Activated T-helper 1 cell treated with anti-CD3 and anti-CD28 coated beads, Interleukin-12 subunit alpha, Interleukin-12 subunit beta, Interleukin-2, Interleukin-4 antibody, amounts not matched to agents 30 ng/mL and 10 ng/mL and 1 ng/mL, durations not matched to agents 14 hours and 24 hours and 36 hours (primary cell): ENCODE results near the gene EFCAB14. TPM values are rescaled to one million over a fixed set of nuclear protein-coding genes. Genes with fewer than 3 reads are reported as not detected.
"Not testable (repeated sequence)": the region's sequence is repeated elsewhere in the genome, so short reads cannot be mapped to it uniquely, and the experiment has no call there.

Experiments
- DNase-seq: peaks from one replicate; pipeline ENCODE4 v3.0.0; 2021; ENCODE audit warnings: low spot score
- H3K27ac Mint-ChIP-seq: one replicate; pipeline ENCODE4 v1.8.0; 2021; ENCODE audit warnings: mild to moderate bottlenecking, mixed read lengths
- H3K27me3 Mint-ChIP-seq: one replicate; pipeline ENCODE4 v1.8.0; 2022; ENCODE audit warnings: mild to moderate bottlenecking, moderate library complexity, mixed read lengths; ENCODE audit not compliant: insufficient read depth
- H3K36me3 Mint-ChIP-seq: one replicate; pipeline ENCODE4 v1.8.0; 2021; ENCODE audit warnings: low read depth, mixed read lengths
- H3K4me1 Mint-ChIP-seq: one replicate; pipeline ENCODE4 v1.8.0; 2021; ENCODE audit warnings: low read depth, mixed read lengths
- H3K4me3 Mint-ChIP-seq: one replicate; pipeline ENCODE4 v1.8.0; 2021; ENCODE audit warnings: mild to moderate bottlenecking, moderate library complexity, mixed read lengths
- H3K9me3 Mint-ChIP-seq: one replicate; pipeline ENCODE4 v1.8.0; 2021; ENCODE audit warnings: mixed read lengths
- intact Hi-C: fragments of 100-400 bp; cut with micrococcal nuclease; formaldehyde crosslinking; loops from one replicate; pipeline ENCODE4 v1.15.1; 2024
- total RNA-seq: library from RNA; stranded (reverse); gene quantifications from 2 replicates; pipeline ENCODE4 v1.2.3, GENCODE V29; 2022

The EFCAB14 gene
- total RNA-seq, 1 donor from 2014 or later = 67.0 TPM

DNA sequence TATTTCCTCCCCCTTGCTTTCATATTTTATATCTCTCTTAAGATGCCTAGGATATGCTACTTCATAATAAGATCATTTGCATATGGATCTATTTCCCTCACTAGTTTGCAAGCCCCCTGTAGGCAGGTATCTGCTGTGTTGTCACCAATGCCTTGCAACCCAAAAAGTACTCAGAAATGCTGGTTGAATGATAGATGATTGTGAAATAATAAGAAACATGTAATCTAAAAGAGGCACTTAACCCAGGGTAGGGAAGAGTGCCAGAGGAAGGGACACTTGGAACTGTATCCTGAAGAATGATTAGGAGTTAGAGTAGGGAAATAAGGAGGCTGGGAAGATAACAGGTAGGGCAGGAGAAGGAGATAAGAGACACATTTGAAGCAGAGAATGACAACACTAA, 63.1 kb downstream of the EFCAB14 start:
- Mint-ChIP-seq H3K4me1 (peaks cover 38% of the 10 kb centered on the region), H3K36me3 (peaks cover 40% of the 10 kb centered on the region), H3K27me3 (no peaks in the 10 kb centered on the region), H3K9me3 (peaks cover 7% of the 10 kb centered on the region), H3K27ac (no peak overlapping the region), H3K4me3 (no peak overlapping the region)
- intact Hi-C loops = no loop called here
- no peak for DNase-seq

DNA sequence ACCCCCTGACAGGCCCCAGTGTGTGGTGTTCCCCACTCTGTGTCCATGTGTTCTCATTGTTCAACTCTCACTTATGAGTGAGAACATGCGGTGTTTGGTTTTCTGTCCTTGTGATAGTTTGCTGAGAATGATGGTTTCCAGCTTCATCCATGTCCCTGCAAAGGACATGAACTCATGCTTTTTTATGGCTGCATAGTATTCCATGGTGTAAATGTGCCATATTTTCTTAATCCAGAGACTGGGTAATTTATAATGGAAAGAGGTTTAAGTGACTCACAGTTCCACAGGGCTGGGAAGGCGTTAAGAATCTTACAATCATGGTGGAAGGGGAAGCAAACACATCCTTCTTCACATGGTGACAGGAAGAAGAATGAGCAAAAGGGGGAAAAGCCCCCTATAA, 64.2 kb downstream of the EFCAB14 start:
- Mint-ChIP-seq H3K4me1 (peaks cover 26% of the 10 kb centered on the region), H3K9me3 (peaks cover 18% of the 10 kb centered on the region), H3K36me3 (peaks cover 51% of the 10 kb centered on the region)
- DNase-seq, H3K27me3 Mint-ChIP-seq, H3K27ac Mint-ChIP-seq, H3K4me3 Mint-ChIP-seq, intact Hi-C loops: not testable (repeated sequence)

- H3K4me3 Mint-ChIP-seq = no peak overlapping the region
- peaks cover 23% of the 10 kb centered on the region for H3K9me3 Mint-ChIP-seq
- no peaks in the 10 kb centered on the region for H3K27me3 Mint-ChIP-seq
- no peak overlapping the region for H3K27ac Mint-ChIP-seq
- H3K4me1 Mint-ChIP-seq = peaks cover 21% of the 10 kb centered on the region
- intact Hi-C loops = no loop called here
- DNase-seq = no peak
- peaks cover 56% of the 10 kb centered on the region for H3K36me3 Mint-ChIP-seq
These were observed 64.9 kb downstream of the EFCAB14 start for GRCh38 chr1:46654012-46654411.

DNA sequence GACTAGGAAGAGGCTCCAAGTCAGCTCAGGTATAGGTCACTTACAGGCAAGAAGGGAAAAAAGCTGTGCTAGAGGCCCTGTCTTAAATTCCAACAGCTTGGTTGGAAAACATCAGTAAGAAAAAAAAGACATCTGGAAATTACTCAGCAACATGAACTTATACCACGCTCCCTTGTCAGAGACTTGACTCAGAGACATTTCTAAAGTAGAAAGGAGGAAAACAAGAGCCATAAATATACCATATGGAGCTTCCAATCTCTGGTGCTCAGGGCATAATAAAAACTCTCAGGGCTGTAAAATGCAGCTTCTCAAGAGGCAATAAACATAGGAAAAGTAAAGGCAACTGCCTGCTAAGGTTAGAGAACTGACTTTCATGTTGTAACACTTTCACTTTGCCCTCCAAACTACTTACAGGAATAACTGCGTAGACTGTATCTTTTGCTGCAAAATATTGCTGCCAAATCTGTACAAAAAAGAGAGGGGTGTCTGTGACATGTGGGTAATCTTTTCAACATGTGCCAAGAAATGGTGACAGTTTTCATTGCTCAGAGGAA, 65.4 kb downstream of the EFCAB14 start:
- peaks cover 23% of the 10 kb centered on the region for H3K9me3 Mint-ChIP-seq
- intact Hi-C loops = no loop called here

DNA sequence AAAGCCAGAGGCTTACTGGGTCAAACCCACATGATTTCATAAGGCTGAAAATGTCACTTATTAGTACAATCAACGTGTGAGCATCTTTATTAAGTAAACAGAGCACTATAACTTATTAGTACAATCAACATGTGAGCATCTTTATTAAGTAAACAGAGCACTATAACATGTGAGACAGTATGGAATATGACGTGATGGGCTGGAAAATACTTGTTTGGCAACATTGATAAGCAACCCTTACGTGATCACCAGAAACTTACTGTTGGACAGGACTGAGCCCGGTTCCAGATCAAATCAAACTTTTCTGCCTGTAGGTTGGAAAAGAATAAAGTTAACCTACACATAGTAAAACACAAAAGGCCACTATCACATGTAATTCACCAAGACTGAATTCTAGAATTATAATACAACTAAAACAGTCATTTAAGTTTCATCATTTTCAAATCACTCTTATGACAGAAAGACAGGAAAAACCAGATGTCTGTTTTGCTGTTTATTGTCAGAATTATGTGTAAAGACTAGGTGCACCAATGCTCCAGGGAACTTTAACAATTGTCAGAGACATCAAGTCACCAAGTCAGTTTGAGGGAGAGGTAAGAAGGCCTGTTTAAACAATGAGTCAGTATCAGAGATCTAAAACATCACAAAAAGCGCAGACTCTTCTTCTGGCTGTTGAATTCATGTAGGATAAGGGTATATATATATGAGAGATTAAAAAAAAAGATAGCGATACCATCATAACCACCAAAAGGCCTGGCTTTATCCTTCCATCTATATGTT, 66.4 kb downstream of the EFCAB14 start:
- Mint-ChIP-seq H3K4me1 (peaks cover 15% of the 10 kb centered on the region), H3K27me3 (no peaks in the 10 kb centered on the region), H3K36me3 (peaks cover 53% of the 10 kb centered on the region), H3K9me3 (peaks cover 25% of the 10 kb centered on the region), H3K4me3 (no peak overlapping the region), H3K27ac (peak overlapping the region; percentile 37)
- no peak for DNase-seq
- intact Hi-C loops = no loop called here

More for the DNA sequence above, 65.4 kb downstream of the EFCAB14 start:
- no peak overlapping the region for H3K27ac Mint-ChIP-seq
- peaks cover 56% of the 10 kb centered on the region for H3K36me3 Mint-ChIP-seq
- no peaks in the 10 kb centered on the region for H3K27me3 Mint-ChIP-seq
- no peak for DNase-seq
- peaks cover 21% of the 10 kb centered on the region for H3K4me1 Mint-ChIP-seq
- no peak overlapping the region for H3K4me3 Mint-ChIP-seq

GRCh38 chr1:46651152-46651551, 67.8 kb downstream of the EFCAB14 start:
- Mint-ChIP-seq H3K36me3 (peaks cover 58% of the 10 kb centered on the region), H3K4me1 (peaks cover 24% of the 10 kb centered on the region), H3K9me3 (peaks cover 28% of the 10 kb centered on the region)
- H3K27ac Mint-ChIP-seq, H3K4me3 Mint-ChIP-seq, H3K27me3 Mint-ChIP-seq, intact Hi-C loops, DNase-seq: not testable (repeated sequence)

- intact Hi-C loops = no loop called here
- Mint-ChIP-seq H3K36me3 (peaks cover 54% of the 10 kb centered on the region), H3K9me3 (peaks cover 28% of the 10 kb centered on the region), H3K27me3 (no peaks in the 10 kb centered on the region), H3K4me3 (no peak overlapping the region), H3K4me1 (peaks cover 24% of the 10 kb centered on the region), H3K27ac (no peak overlapping the region)
- no peak for DNase-seq
These were observed 68.4 kb downstream of the EFCAB14 start for GRCh38 chr1:46650491-46650890.

DNA sequence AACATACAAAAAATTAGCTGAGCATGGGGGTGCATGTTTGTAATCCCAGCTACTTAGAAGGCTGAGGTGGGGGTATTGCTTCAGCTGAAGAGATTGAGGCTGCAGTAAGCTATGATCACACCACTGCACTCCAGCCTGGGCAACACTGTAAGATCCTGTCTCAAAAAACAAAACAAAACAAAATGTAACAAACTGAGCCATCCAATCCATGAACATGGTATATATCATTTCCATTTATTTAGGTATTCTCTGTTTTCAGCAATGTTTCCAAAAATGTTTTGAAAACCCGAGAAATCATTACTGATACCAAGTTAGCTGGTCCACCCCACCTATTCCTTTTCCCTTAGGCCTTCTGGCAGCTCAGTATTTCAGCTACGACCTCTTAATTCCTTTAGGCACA, 69.2 kb downstream of the EFCAB14 start:
- peaks cover 50% of the 10 kb centered on the region for H3K36me3 Mint-ChIP-seq

GRCh38 chr1:46647611-46648010, 71.3 kb downstream of the EFCAB14 start:
- peaks cover 8% of the 10 kb centered on the region for H3K4me1 Mint-ChIP-seq
- H3K9me3 Mint-ChIP-seq = peaks cover 21% of the 10 kb centered on the region
- H3K36me3 Mint-ChIP-seq = peaks cover 43% of the 10 kb centered on the region
- DNase-seq = no peak
- H3K27me3 Mint-ChIP-seq = no peaks in the 10 kb centered on the region
- H3K27ac Mint-ChIP-seq = no peak overlapping the region
- no peak overlapping the region for H3K4me3 Mint-ChIP-seq
- intact Hi-C loops = no loop called here

More for the DNA sequence above, 69.2 kb downstream of the EFCAB14 start:
- Mint-ChIP-seq H3K9me3 (peaks cover 23% of the 10 kb centered on the region), H3K27me3 (no peaks in the 10 kb centered on the region), H3K4me1 (peaks cover 24% of the 10 kb centered on the region), H3K27ac (no peak overlapping the region), H3K4me3 (no peak overlapping the region)
- intact Hi-C loops = no loop called here
- DNase-seq = no peak

DNA sequence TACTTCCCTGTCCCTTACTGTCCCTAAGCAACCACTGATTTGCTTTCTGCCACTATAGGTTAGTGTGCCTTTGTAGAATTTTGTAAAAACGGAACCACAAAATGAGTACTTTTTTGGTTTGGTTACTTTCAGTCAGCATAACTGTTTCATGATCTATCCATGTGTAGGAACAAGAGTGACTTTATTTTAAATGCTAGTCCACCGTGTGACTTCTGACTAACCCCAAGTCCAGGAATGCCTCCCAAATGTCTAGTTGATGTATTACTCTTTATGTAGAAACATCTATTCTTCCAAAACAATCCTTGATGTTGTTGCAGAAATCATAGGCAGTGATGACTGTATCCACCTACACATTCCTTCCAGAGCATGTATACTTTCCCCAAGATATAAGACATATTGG, 72.1 kb downstream of the EFCAB14 start:
- Mint-ChIP-seq H3K36me3 (peaks cover 44% of the 10 kb centered on the region), H3K4me3 (no peak overlapping the region), H3K4me1 (peaks cover 8% of the 10 kb centered on the region), H3K27me3 (no peaks in the 10 kb centered on the region), H3K27ac (peak overlapping the region; percentile 19), H3K9me3 (peaks cover 21% of the 10 kb centered on the region)
- intact Hi-C loops = no loop called here
- no peak for DNase-seq

DNA sequence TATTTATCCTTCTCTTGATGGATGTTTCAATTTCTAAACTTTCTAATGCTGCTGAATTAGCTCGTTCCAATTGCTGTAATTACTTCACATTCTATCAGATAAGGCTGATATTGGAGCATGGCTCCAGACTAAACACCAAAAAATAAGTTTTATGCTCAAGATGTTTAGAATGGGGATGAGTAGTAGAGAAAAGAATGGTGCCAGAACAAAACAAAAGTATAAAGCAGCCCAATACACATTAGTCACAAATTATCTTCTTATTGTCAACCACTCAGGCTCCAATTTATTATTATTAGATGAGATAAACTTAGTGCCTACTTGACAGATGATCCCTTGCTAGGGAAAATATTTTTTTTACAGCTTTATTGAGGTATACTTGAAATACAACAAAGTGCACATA, 72.6 kb downstream of the EFCAB14 start:
- Mint-ChIP-seq H3K27me3 (no peaks in the 10 kb centered on the region), H3K4me3 (no peak overlapping the region), H3K4me1 (peaks cover 8% of the 10 kb centered on the region), H3K36me3 (peaks cover 48% of the 10 kb centered on the region), H3K9me3 (peaks cover 21% of the 10 kb centered on the region), H3K27ac (no peak overlapping the region)
- intact Hi-C loops = no loop called here
- no peak for DNase-seq

- Mint-ChIP-seq H3K36me3 (peaks cover 49% of the 10 kb centered on the region), H3K27ac (no peak overlapping the region), H3K4me1 (peaks cover 8% of the 10 kb centered on the region), H3K27me3 (no peaks in the 10 kb centered on the region), H3K4me3 (no peak overlapping the region), H3K9me3 (peaks cover 21% of the 10 kb centered on the region)
- no peak for DNase-seq
- intact Hi-C loops = no loop called here
These were observed 73.1 kb downstream of the EFCAB14 start for GRCh38 chr1:46645815-46646214.

- DNase-seq = no peak
- Mint-ChIP-seq H3K36me3 (peaks cover 38% of the 10 kb centered on the region), H3K27ac (no peak overlapping the region), H3K9me3 (peaks cover 5% of the 10 kb centered on the region), H3K27me3 (no peaks in the 10 kb centered on the region), H3K4me3 (no peak overlapping the region), H3K4me1 (peaks cover 8% of the 10 kb centered on the region)
- intact Hi-C loops = no loop called here
These were observed 75.5 kb downstream of the EFCAB14 start for GRCh38 chr1:46643368-46643775.
